Myocyte (in vitro differentiated cells): ENCODE results near the gene MTPN. TPM values are rescaled to one million over a fixed set of nuclear protein-coding genes. Genes with fewer than 3 reads are reported as not detected.

Source experiments
- DNase-seq: peaks from one replicate; pipeline ENCODE4 v3.0.0-alpha.2; 2012; ENCODE audit warnings: low read depth
- total RNA-seq: library from RNA; depleted of rRNA; stranded (reverse); fragments of >200 nt; gene quantifications from 2 replicates; pipeline ENCODE4 v1.2.3, GENCODE V29; 2014

MTPN gene
- total RNA-seq, 1 donor from 2014 or later = 129 TPM

DNA sequence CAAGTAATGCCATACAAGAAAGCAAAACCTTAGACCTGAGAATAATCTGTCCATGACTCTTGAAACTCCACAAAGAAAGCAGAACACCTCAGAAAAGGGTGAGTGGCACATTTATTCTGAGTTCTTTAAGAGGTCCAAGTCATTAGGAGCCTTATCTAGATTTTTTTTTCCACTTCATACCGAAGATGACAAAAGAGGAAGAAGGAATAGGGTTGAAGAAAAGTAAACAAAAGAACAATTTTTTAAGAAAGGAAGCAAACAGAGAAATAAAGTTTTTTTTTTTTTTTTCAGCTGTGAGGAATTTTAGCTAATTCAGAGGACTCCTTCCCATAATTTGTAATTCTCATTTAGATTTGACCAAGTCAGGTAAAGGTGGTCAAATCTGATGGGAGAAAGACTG is 13.1 kb upstream of the MTPN start:
- DNase-seq = no peak

DNA sequence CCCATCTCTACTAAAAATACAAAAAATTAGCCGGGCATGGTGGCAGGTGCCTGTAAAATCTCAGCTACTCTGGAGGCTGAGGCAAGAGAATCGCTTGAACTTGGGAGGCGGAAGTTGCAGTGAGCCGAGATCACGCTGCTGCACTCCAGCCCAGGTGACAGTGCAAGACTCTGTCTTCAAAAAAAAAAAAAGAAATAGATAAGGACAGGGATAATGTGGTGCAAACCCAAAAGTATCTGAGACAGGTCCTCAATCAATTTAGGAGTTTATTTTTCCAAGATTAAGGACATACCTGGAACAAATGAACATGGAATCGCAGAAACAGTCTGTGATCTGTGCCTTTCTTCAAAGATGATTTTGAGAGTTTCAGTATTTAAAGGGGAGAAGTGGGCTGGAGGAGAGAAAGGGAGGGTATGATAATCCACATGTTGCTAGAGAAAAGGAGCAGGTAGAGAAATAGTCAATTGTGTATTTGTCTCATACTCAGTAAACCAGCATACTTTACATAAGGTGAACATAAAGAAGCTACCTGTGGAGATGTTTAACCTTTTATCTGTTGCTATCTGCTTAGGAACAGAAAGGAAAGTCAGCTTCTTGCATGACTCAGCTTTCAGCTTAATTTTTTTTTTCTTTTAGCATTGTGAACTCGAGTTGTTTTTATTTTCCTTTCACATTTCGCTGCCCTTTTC is 4.9 kb upstream of the MTPN start:
- no peak for DNase-seq

DNA sequence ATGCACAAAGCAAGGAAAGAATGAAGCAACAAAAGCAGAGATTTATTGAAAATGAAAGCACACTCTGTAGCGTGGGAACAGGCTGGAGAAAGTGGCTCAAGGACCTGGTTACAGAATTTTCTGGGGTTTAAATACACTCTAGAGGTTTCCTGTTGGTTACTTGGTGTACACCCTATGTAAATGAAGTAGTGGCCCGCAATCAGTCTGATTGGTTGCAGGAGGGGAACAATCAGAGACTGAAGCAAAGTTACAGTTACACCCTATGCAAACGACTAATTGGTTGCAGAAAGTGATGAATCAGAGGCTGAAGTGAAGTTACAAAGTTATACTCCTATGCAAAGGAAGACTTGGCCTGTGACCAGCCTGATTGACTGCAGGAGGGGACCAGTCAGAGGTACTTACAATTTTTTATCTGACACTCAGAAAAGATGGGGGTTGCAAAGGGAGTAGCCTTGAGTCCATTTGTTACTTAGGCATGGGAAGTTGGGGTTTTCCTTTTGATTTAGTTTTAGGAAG is 3.6 kb upstream of the MTPN start:
- no peak for DNase-seq

DNA sequence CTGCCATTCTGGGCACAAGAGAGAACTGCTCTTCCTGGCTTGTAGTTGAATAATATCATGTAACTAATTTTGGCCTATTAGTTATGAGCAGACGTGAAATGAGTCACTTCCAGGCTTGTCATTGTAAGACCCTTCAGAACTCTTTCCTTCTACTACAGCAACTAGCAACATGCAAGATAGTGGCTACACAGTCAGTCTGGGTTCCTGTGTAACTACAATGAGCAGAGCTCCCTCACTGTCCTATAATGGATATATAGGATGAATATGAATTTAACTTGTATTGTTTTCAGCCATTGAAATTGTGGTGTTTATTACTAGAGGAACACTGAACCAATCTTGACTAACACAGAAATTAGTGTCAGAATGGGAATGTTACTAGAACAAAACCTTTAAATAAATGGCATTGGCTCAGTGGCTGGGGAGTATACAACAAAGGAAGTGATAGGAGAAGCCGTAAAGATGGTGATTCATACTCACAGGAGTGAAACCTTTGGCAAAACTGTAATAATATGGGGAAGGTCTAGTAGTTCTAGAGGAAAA is 2.9 kb upstream of the MTPN start:
- peak; percentile 65 for DNase-seq

DNA sequence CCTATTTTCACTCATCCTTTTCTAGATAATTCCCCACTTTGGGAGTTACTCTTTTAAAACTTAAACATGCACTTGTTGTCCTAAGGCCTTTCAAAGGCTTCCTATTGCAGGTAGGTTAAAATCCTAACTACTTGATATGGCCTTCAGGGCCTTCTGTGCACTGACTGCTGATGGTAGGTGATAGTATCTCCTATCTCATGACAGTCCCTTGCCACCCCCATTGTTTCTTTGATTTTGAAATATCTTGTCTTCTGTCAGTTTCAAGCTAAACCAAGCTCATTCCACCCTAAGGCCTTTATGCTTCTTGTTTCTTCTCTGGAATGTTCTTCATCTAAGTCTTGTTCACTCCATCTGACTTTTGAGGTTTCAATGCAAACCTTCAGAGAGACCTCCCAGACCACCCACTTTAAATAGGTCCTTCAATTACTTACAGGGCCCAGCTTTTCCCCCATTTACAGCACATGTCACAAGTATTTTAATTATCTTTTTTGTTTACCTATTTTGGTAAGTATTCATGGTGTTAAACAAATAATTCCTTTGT is 2.4 kb upstream of the MTPN start:
- DNase-seq = no peak

DNA sequence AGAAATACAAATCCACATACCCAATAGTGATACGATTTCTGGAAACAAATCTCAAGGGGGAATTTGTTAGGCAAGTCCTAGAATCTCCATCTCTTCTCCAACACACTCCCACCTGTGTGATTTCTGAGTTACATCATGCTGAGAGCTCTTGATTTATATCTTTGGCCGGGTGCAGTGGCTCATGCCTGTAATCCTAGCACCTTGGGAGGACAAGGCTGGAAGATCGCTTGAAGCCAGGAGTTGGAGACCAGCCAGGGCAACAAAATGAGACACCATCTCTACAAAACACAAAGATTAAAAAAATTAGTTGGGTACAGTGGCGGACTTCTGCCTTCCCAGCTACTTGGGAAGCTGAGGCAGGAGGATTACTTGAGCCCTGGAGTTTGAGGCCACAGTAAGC is 1.5 kb upstream of the MTPN start:
- no peak for DNase-seq

DNA sequence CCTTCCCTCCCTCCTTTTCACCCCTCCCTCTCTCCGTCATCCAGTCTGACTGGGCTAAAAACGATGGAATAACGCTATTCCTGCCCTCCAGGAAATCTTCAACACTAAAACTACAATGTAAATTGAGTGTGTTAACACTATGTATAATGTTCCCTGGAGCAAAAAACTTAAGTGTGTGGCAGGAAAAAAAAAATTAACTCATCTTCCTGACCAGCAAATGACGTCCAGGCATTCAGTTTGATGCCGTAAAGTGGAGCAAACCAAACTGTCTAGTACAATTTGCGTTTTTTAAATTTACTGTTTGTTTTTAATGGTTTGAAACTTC is 545 bp upstream of the MTPN start:
- no peak for DNase-seq

DNA sequence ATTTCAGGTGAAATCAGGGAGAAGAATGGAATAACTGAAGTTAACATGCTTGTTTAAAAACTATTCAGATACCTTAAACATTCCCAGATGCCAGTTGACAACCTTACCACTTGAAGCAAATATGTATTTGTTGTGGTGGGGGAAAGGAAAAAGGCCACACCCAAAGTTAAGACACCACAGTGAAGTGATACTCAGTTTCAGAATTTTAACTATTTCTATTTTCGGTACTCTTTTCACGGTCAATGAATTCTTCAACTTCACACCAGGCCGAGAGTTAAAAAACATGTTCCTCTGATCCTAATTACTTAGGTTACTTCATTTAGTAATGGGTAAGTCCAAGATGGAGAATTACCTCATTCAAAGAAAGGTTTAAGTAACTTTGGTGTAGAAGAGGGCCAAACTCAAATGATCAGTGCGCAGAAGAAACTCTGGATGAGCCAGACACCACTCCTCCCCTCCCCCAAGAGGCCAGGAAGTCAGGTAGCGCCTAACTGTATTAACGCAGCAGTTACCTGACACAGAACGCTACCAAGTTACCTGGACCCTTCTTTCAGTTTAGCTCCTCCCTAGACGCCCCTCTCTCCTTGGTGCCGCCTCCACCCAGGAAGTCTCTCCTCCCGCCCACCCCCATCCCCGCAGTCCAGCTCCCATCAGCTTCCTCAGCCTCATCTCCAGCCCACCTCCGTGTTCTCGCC is 700 bp downstream of the MTPN start:
- peak; percentile 16 for DNase-seq

DNA sequence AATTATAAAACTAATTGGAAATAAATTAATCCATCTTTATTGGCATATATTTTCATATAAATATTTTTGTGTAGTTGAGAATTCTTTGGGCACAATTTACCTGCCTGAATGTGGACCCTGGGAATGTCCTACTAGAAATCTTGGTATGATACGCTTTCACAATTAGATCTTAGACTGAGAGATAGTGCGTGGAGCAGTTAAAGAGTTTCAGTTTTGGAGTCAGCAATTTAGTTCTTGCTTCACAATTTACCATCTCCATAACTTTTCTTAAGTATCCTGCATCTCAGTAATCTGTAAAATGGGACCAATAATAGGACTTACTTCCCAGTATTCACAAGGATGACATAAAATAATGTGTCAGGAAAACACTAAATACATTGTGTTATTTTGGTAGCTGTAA is 2.0 kb downstream of the MTPN start:
- DNase-seq = no peak

DNA sequence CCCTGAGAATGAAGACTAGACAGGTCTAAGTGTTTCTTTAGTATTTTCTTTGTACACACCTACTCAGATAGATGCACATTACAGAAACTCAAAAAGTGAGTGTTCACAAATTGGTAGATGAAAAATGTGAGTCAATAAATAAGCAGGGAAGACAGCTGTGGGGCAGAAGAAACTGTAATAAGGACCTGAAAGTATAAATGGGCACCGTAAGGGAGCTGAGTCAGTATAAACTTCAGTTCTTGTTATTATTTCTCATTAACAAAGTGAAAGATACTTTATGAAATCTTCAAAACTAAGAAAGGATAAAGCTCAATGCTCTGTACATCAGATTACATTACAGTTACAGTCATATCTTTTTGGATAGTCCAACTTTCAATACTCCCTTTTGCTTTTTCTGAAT is 2.5 kb downstream of the MTPN start:
- DNase-seq = no peak

DNA sequence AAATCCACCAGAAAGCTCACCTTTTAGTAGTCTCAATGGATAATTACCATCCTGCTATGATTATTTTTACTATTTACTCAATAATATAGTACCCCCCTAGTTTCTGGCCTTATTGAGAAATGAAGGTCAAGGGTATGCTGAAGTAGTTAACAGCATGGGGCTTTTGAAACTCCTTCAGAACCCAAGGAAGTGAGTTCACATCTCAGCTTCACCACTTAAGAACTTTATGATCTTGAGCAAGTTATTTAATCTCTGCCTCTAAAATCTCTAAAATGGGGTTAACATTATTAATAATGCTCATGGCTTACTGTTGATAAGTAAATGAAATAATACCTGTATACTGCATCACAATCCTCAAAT is 5.8 kb downstream of the MTPN start:
- DNase-seq = no peak

DNA sequence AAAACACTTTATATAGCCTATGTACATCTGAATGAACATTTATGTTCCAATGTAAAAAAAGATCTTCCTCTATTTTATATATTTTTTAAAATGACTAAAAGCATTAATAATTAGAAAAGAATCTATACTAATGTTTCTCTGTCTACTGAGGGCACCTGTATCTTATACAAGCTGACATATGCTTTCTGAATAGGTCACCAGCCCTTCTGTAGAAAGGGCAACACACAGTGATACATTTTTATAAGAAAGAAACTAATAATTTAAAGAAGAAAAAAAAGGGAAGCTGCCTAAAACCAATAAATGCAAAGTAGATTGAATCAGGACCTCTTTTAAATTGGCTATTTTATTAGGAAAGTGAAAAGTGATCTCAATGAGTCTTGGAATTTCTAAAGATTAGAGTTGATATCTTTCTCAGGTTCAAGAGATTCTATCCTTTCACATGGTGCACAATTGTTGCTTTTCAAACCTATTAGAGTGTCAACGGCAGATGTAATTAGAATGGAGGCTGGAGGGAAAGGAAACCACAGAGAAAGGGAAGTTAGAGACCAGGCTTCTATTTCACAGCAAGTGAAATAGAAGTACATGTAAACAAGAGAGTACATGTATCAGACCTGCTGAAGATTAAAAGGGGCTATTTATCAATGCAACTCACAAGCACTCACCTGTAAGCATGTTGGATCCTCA is 6.3 kb downstream of the MTPN start:
- no peak for DNase-seq

DNA sequence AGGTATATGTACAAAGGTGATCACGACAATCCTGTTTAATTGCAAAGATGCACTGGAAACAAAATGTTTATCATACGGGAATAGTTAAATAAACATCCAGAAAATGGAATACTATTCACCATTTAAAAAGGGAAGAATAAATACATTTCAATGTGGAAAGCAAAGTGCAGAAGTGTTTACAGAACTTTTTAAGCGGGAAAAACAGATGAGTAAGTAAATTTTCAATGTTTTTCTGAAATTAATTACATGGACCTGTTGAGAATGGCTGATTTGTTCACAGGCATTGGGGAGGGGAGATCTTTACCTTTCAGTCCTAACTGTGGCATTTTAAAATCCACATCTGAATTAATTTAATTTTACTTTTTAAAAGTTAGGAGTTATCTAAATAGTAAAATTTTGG is 7.1 kb downstream of the MTPN start:
- DNase-seq = no peak

DNA sequence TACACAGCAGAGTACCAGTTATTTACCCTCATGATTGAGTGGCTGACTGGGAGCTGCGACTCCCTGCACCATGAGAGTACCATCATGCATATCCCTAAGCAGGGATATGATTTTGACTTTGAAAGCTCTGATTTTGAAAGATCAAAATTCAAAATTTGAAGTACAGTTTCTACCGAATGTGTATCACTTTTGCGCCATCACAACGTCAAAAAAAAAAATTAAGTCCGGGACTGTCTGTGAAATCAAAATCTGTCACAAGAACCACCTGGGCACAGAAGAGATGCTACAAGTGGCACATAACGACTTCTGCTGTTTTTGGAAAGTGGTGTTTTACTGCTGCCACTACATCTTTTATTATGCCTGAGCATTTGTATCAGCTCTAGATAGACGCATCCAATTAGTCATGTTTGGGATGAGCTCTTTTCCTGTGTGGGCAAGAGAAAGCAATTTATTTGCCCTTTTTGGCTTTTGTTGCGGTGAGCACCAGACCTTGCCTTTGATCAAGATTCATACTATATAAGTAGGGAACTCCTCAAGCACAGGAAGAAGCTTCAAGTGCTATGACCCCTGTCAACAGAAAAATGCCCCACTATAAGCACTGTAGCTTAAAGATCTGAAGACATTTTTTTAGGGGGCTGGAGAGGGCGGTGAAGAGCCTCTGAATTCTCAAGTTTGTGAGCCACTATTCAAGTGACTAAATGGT is 10.7 kb downstream of the MTPN start:
- no peak for DNase-seq

DNA sequence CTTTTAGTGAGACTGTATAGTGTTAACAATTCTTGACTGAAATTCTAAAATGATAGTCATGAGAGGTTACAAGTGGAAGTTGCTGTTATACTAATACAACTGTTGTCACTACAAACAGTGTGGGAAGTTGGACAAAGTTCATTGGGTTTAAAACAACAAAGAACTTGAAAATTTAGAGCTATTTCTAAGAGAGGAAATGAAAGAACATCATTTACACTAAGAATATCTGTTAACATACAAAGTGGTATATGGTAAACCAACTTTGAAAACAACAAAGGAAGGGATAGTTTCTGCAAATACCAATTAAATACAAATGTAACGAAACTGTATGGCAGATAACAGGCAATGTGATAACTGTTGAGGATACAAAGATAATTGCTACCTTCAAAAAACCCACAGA is 11.6 kb downstream of the MTPN start:
- no peak for DNase-seq

DNA sequence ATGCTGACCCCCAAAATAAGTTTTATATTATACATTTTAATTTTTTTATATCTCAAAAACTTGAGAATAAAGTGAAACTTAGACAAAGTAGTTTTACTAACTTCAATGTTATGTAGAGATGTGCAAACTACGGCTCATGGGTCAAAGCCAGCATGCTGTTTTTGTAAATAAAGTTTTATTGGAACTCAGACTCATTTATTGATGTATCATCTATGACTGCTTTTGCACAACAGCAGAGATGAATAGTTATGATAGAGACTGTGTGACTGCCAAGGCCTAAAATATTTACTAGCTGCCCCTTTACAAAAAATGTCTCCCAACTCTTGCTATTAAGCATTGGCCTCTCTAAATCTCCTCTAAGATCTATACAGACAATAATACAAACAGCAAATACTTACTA is 12.4 kb downstream of the MTPN start:
- no peak for DNase-seq

DNA sequence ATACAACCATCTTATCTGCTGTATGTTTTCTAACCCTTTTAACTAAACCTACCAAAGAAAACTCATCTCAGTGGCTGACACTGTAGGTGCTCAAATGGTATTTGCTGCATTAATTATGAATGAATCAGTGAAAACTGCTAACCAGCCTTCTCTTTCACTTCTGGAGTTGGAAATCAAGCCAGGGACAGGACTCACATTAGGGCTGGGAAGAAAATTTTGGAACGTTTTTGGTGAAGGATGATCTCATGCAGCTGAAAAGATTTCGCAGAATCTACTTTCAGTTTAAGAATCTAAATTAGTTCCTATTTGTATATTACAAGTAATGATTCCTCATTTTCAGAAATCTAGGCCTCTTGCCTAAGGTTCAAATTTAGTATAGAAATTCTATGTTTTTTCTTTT is 12.9 kb downstream of the MTPN start:
- peak; percentile 20 for DNase-seq

DNA sequence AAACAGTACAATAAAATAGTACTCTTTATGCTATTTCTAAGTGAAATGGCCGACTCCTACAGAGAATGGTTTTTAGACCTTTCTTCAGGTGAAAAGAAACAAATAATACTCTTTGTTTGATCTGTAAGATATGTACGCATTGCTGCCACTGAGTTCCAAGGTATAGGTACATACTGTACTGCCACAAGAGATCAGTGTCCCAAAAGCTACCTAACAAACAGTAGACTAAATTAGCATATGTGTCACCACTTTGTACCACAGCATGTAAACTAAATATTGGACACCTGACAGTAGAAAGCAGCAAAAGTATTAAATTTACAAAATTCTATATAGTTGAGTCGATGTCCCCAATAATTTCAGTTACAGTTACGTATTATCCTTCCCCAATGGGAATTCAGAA is 14.4 kb downstream of the MTPN start:
- DNase-seq = no peak

DNA sequence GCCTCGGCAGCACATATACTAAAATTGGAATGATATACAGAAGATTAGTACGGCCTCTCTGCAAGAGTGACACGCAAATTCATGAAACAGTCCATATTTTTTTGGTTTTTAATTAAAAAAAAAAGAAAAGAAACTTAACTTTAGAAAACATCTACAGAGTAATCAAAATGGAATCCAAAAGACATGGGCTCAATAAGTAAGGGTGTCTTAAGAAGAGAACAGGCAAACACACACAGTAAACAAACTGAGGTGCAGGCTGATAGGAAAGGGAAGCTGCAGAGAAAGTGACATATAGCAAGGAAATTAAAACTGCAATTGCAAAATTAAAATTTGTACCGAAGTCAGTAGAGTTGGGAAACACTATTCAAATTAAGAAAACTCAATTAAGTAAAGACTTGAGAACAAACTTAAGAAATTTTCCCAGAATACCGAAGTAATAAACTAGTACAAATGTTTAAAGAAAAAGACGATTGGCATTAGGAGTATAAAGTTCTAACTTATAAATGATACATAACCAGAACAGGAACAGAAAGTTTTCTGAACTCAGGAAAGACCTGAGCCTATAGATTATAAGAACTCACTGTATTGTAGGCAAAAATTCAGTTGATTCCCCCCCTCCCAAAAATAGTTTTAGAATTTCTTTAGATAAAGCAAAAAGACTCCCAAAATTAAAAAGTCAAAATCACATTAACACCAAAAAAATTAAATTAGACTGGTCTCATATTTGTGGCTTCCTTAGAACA is 16.3 kb downstream of the MTPN start:
- no peak for DNase-seq

DNA sequence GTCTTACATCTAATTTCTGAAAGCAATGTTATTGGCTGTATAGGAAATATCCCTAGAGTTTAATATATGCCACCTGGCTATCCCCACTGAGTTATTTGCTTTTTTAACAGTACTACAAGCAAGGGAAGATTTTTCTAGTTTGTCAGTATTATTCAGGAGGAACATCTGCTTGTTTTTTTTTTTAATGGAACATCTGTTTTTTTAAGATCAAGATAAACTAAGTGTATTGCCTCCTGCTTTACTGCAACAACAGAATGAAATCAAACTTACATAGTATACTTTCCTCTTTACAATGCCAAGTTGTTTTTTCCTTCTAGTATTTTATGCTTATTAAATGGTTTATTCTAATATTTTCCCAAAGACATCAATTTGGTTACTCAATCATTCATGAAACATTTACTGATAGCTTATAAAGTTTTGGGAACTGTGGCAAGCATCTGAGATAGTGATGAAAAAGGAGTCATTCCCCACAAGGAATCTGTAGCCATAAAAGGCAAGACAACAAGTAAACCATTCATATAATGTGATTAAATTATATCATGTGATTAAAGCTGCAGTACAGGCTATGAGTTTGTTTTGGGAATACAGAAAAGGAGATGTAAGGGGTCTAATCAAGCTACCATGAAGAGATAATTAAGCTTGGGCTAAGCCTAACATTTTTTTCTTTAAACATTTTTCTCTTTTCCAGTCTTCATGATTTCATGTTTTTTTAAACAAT is 17.4 kb downstream of the MTPN start:
- no peak for DNase-seq
